Measurements from ENCODE around the gene SH3YL1. TPM values are rescaled to one million over a fixed set of nuclear protein-coding genes. Genes with fewer than 3 reads are reported as not detected.

SH3YL1 gene
- total RNA-seq, 1 donor from 2014 or later, result 55.5 TPM

DNA sequence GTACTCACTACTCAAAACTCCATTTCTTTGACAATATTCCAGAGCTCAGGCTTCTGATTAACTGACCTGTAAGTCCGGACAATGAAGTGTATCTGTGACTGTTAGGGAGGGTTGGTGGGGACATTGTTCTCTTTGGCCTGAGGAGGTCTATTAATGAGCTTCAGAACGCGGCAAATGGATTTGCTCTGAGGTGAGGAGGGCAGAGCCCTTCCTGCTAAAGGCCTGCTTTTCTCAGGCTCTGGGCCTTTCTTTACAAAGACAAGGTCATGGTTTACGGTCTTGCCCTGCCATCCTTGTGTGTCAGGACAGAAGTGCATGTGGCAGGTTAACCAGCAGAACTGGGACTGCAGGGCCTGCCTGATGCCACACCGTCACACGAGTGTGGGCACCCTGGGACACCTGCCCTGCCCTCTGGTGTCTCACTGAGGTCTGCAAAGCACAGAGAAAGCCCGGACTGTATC is 16.8 kb upstream of the SH3YL1 start:
- Mint-ChIP-seq H3K4me1 (ENCODE audit: unreplicated experiment) (peaks cover 7% of the 10 kb centered on the region), H3K9me3 (ENCODE audit: unreplicated experiment) (no peaks in the 10 kb centered on the region), H3K27ac (ENCODE audit: unreplicated experiment) (no peak overlapping the region), H3K27me3 (ENCODE audit: unreplicated experiment) (no peaks in the 10 kb centered on the region), H3K36me3 (ENCODE audit: unreplicated experiment) (peaks cover 65% of the 10 kb centered on the region), H3K4me3 (ENCODE audit: unreplicated experiment) (no peak overlapping the region)
- TF ChIP-seq, protein P1, sequence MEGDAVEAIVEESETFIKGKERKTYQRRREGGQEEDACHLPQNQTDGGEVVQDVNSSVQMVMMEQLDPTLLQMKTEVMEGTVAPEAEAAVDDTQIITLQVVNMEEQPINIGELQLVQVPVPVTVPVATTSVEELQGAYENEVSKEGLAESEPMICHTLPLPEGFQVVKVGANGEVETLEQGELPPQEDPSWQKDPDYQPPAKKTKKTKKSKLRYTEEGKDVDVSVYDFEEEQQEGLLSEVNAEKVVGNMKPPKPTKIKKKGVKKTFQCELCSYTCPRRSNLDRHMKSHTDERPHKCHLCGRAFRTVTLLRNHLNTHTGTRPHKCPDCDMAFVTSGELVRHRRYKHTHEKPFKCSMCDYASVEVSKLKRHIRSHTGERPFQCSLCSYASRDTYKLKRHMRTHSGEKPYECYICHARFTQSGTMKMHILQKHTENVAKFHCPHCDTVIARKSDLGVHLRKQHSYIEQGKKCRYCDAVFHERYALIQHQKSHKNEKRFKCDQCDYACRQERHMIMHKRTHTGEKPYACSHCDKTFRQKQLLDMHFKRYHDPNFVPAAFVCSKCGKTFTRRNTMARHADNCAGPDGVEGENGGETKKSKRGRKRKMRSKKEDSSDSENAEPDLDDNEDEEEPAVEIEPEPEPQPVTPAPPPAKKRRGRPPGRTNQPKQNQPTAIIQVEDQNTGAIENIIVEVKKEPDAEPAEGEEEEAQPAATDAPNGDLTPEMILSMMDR (IDR thresholded peaks at IDR 0.05), result no peak
- no peak for DNase-seq (ENCODE audit: extremely low spot score, unreplicated experiment)

DNA sequence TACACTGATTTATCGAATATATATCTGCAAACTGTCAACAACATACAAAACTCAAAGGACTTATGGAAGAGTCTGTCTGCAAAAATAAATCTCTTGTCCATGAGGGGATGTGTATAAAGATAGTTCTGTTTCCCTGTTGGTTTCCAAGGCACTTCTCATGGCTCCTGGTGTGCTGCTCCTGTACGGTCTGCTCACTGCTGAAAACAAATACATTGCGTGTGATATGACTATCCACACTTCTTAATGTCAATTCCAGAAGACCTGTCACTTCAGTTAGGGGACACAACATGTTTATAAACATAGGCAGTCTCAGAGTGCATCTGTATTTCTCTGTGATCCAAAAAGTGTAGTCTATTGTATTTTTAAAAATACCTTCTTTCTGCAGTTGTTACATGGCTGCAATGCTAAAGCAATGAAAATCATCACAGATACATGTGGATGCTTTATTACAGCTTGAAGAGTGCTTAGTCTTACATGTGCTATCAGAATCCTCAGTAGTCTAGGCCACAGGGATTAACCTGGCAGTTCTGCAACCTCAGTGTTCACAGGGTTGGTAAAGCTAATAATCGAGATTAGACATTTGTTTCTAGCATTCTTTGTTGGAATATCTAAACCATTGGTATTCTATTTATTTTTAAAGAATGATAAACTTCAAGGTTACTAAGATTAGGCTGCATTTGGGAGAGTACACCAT is 16.3 kb upstream of the SH3YL1 start:
- DNase-seq (ENCODE audit: extremely low spot score, unreplicated experiment), result no peak
- no peak overlapping the region for H3K27ac Mint-ChIP-seq (ENCODE audit: unreplicated experiment)
- no peak overlapping the region for H3K4me3 Mint-ChIP-seq (ENCODE audit: unreplicated experiment)
- peaks cover 59% of the 10 kb centered on the region for H3K36me3 Mint-ChIP-seq (ENCODE audit: unreplicated experiment)
- H3K27me3 Mint-ChIP-seq (ENCODE audit: unreplicated experiment), result no peaks in the 10 kb centered on the region
- peaks cover under 1% of the 10 kb centered on the region for H3K4me1 Mint-ChIP-seq (ENCODE audit: unreplicated experiment)
- TF ChIP-seq, protein P1 (IDR thresholded peaks at IDR 0.05), result no peak
- H3K9me3 Mint-ChIP-seq (ENCODE audit: unreplicated experiment), result no peaks in the 10 kb centered on the region

DNA sequence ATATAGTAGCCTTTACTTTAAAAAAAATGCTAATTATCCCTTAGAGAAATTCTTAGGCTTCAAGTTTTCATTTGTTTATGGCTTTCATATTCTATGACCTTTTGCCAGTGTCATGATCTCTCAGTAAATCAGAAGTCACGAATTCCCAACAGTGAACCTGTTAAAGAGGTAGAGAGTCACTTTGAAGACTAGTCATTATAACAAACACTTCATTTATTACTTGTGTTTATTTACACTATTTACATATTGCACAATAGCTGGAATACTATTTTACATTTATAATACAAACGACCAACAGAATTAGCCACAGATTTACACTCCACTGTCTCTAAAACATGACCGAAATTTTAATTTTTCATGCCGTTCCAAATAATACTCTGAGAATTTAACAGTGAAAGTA is 15.5 kb upstream of the SH3YL1 start:
- Mint-ChIP-seq H3K36me3 (ENCODE audit: unreplicated experiment) (peaks cover 58% of the 10 kb centered on the region), H3K27me3 (ENCODE audit: unreplicated experiment) (no peaks in the 10 kb centered on the region), H3K4me1 (ENCODE audit: unreplicated experiment) (no peaks in the 10 kb centered on the region), H3K4me3 (ENCODE audit: unreplicated experiment) (no peak overlapping the region), H3K9me3 (ENCODE audit: unreplicated experiment) (no peaks in the 10 kb centered on the region), H3K27ac (ENCODE audit: unreplicated experiment) (no peak overlapping the region)
- TF ChIP-seq, protein P1 (IDR thresholded peaks at IDR 0.05), result no peak
- no peak for DNase-seq (ENCODE audit: extremely low spot score, unreplicated experiment)

DNA sequence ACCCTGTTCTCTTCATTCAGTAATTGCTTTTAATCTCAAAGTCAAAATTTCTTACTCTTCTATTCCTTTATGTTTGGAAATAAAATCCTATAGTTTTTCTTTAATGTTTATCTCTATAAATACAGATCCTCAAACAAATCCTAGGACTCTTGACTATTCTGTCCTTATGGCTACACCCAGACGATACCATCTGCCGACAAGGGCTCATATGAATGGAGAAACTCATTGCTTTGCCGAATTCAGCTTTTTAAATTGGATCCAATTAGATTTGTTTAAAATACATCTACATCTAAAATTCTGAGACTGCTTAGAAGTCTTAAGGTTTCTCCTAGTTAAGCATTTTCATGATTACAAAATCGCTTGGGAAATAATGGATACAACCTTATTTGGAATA is 15.1 kb upstream of the SH3YL1 start:
- Mint-ChIP-seq H3K27me3 (ENCODE audit: unreplicated experiment) (no peaks in the 10 kb centered on the region), H3K27ac (ENCODE audit: unreplicated experiment) (no peak overlapping the region), H3K9me3 (ENCODE audit: unreplicated experiment) (no peaks in the 10 kb centered on the region), H3K4me1 (ENCODE audit: unreplicated experiment) (no peaks in the 10 kb centered on the region), H3K36me3 (ENCODE audit: unreplicated experiment) (peaks cover 58% of the 10 kb centered on the region), H3K4me3 (ENCODE audit: unreplicated experiment) (no peak overlapping the region)
- TF ChIP-seq, protein P1 (IDR thresholded peaks at IDR 0.05), result no peak
- no peak for DNase-seq (ENCODE audit: extremely low spot score, unreplicated experiment)

DNA sequence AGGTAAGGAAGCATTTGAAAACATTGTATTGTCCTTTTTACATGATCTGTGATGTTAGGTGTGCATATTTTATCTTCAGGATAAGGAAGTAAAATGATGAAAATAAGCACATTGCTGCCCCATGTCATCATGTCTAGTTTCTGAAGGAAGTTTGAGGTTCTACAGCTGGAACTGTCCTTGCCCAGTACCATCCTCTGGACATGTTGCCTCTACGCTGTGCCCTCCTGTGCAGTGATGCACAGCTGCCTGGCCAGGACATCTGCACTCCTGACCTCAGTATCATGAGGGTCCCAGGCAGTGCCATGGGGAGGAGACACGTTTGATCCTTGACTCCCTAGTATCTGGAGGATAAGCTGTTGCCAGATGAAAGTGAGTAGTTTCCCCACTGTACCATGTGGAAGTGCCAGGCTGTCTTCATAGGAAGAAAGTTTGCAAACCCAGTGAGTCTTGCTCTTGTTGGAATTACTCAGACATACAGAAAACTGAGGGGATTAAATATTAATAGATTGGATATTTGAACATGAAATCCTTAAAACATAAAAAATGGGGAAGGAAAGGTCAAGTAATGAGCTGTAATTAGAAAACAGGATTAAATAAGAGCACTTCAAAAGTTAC is 14.6 kb upstream of the SH3YL1 start:
- DNase-seq (ENCODE audit: extremely low spot score, unreplicated experiment), result no peak
- Mint-ChIP-seq H3K27me3 (ENCODE audit: unreplicated experiment) (no peaks in the 10 kb centered on the region), H3K4me1 (ENCODE audit: unreplicated experiment) (no peaks in the 10 kb centered on the region), H3K27ac (ENCODE audit: unreplicated experiment) (no peak overlapping the region), H3K9me3 (ENCODE audit: unreplicated experiment) (no peaks in the 10 kb centered on the region), H3K36me3 (ENCODE audit: unreplicated experiment) (peaks cover 55% of the 10 kb centered on the region), H3K4me3 (ENCODE audit: unreplicated experiment) (no peak overlapping the region)
- TF ChIP-seq, protein P1 (IDR thresholded peaks at IDR 0.05), result no peak
